Transverse colon (tissue), 4 donors: ENCODE data around the gene ZNF286A. TPM values are rescaled to one million over a fixed set of nuclear protein-coding genes. Genes with fewer than 3 reads are reported as not detected.
A peak's percentile ranks its signal among the peaks of the same experiment; 100 is the strongest.
"Not testable (repeated sequence)": the region's sequence is repeated elsewhere in the genome, so short reads cannot be mapped to it uniquely, and the experiment has no call there.

Source experiments
- DNase-seq: peaks from one replicate; pipeline ENCODE4 v3.0.0-alpha.2; 2019
- H3K27ac ChIP-seq, 4 donors: fragments of 200-600 bp; sonication (generic); 2 replicates each; pipeline ENCODE4 v1.5.1; 2016 to 2018; ENCODE audit warnings: inconsistent platforms in 4 of 4
- H3K27me3 ChIP-seq: fragments of 200-600 bp; sonication (generic); 2 replicates; pipeline ENCODE4 v1.5.1; 2017; ENCODE audit warnings: inconsistent platforms
- H3K36me3 ChIP-seq, 4 donors: fragments of 200-600 bp; sonication (generic); 2 replicates each; pipeline ENCODE4 v1.5.1; 2017 to 2019; ENCODE audit warnings: inconsistent platforms in 4 of 4
- H3K4me1 ChIP-seq, 4 donors: fragments of 200-600 bp; sonication (generic); 2 replicates each; pipeline ENCODE4 v1.5.1; 2017 to 2020; ENCODE audit warnings: inconsistent platforms in 4 of 4
- H3K4me3 ChIP-seq, 4 donors: fragments of 200-600 bp; sonication (generic); 1 replicate in 1 of 4; 2 replicates in 3 of 4; pipeline versions ENCODE4 v1.5.1 to v1.6.1; 2017 to 2019; ENCODE audit warnings: inconsistent platforms in 4 of 4
- H3K9me3 ChIP-seq, 2 donors: fragments of 200-600 bp; sonication (generic); 2 replicates each; pipeline ENCODE4 v1.5.1; 2017 to 2019; ENCODE audit warnings: inconsistent platforms in 2 of 2
- CTCF ChIP-seq, 5 experiments: fragments of 200-600 bp in 3 of 5; fragments of 450-650 bp in 2 of 5; sonication (generic) in 3 of 5; IDR thresholded peaks; 1 replicate in 2 of 5; 2 replicates in 3 of 5; pipeline ENCODE4 v1.5.1; 2016 to 2017; ENCODE audit warnings: antibody characterized with exemption in 5 of 5, inconsistent platforms in 3 of 5, mild to moderate bottlenecking in 2 of 5, moderate library complexity in 1 of 5
- EP300 ChIP-seq: sonication (generic); formaldehyde crosslinking; IDR thresholded peaks from one replicate; pipeline ENCODE4 v1.6.1; 2017; ENCODE audit warnings: antibody characterized with exemption, low read depth
- POLR2A ChIP-seq: fragments of 450-650 bp; IDR thresholded peaks from one replicate; pipeline ENCODE4 v1.6.1; 2016; ENCODE audit warnings: antibody characterized with exemption, mild to moderate bottlenecking, moderate library complexity
- POLR2AphosphoS5 ChIP-seq, 3 donors: sonication (generic); formaldehyde crosslinking; IDR thresholded peaks; one replicate each; pipeline ENCODE4 v1.6.1; 2016; ENCODE audit warnings: antibody characterized with exemption in 3 of 3
- WGBS, 2 donors: methylation state at CpG; one replicate each; pipeline ENCODE4 v1.1.5; 2018; ENCODE audit warnings: low coverage in 1 of 2; 5-methylcytosine and 5-hydroxymethylcytosine counted together
- in situ Hi-C, 4 donors: fragments of 200-750 bp; cut with MboI; loops; one replicate each; pipeline versions ENCODE4 v1.15.0 to v1.15.1; 2017; ENCODE audit warnings: low sequenced_read_pairs in 3 of 4, low pct_ligation_motif_present in 1 of 4, low pct_unique_long_range_greater_than_20kb in 1 of 4
- intact Hi-C: fragments of 100-400 bp; cut with DNase I; formaldehyde crosslinking; loops from one replicate; pipeline ENCODE4 v1.15.1; 2023; ENCODE audit warnings: low total_unique reads
- total RNA-seq, 4 donors: library from RNA; depleted of rRNA; stranded (reverse); fragments of >200 nt; gene quantifications; one replicate each; pipeline ENCODE4 v1.1.0, GENCODE V29; 2016

ZNF286A gene
- total RNA-seq = 10 to 100 TPM in 3 of 4 donors, 1 to 10 TPM in 1; 3.2 to 73.7 (median 11.9) TPM

GRCh38 chr17:15699413-15699924 is at the start of gene ZNF286A:
ZNF286A (plus strand) TSS chr17:15699752; CDS start chr17:15700330, 578 bp downstream.
- H3K9me3 ChIP-seq, in situ Hi-C loops, H3K4me1 ChIP-seq, intact Hi-C loops, H3K27me3 ChIP-seq, H3K36me3 ChIP-seq: not testable (repeated sequence)
- TF ChIP-seq POLR2A = peak; percentile 58
- TF ChIP-seq POLR2AphosphoS5 (IDR thresholded peaks at IDR 0.05) = peak; percentile 74 to 79 (median 76)
- Histone ChIP-seq H3K27ac (peak within 1 kb of the TSS; percentile 66 to 84 (median 72)), H3K4me3 (peak within 1 kb of the TSS; percentile 44 to 74 (median 52))
- DNase-seq = peak; percentile 98
- 1% methylated on average over 28 of the region's 44 CpGs; no CpG with 5 or more reads in 1 of the 2 donors for WGBS, 2 donors

DNA sequence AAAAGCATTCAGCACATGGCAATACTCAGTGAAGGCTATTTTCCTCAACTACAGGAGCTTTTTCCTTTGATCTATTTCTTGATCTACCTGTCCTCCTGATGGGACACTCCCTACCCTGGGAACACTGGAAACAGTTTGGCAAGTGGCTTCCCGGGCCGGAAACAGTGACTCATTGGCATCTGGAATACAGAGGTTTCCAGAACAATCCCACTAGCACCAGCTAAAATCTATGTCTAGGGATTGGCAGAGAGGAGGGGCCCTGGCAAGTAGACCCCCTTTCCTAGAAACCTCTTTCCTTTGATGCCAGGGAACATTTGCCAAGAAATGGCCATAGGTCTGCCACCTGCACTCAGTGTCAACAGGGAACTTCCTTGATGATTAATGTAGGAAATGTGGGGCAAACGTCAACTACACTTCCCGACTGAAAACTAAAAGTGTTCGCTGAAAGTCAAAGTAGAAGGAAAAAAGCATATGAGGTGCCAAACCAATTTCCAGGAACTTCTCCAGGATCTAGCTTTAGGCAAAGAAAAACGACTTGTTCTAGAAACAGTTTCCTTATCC is 49.6 kb upstream of the ZNF286A start:
- H3K4me1 ChIP-seq = peaks cover 8 to 42% (median 31%) of the 10 kb centered on the region in 4 donors
- H3K27me3 ChIP-seq = no peaks in the 10 kb centered on the region
- DNase-seq = peak; percentile 80
- H3K4me3 ChIP-seq = peak overlapping the region in 3 of 4 donors; percentile 40 to 48 (median 43)
- TF ChIP-seq CTCF (IDR thresholded peaks at IDR 0.05) = no peak
- TF ChIP-seq POLR2AphosphoS5 (IDR thresholded peaks at IDR 0.05) = peak; percentile 52 to 57 (median 56)
- peak; percentile 40 for TF ChIP-seq EP300
- no peak for TF ChIP-seq POLR2A
- 16 to 23% methylated on average over 4 to 6 of the region's 6 CpGs for WGBS, 2 donors
- intact Hi-C loops (no loop called here), in situ Hi-C loops (no loop called here)
- no peaks in the 10 kb centered on the region for H3K9me3 ChIP-seq
- no peaks in the 10 kb centered on the region for H3K36me3 ChIP-seq
- peak overlapping the region; percentile 78 to 89 (median 85) for H3K27ac ChIP-seq

DNA sequence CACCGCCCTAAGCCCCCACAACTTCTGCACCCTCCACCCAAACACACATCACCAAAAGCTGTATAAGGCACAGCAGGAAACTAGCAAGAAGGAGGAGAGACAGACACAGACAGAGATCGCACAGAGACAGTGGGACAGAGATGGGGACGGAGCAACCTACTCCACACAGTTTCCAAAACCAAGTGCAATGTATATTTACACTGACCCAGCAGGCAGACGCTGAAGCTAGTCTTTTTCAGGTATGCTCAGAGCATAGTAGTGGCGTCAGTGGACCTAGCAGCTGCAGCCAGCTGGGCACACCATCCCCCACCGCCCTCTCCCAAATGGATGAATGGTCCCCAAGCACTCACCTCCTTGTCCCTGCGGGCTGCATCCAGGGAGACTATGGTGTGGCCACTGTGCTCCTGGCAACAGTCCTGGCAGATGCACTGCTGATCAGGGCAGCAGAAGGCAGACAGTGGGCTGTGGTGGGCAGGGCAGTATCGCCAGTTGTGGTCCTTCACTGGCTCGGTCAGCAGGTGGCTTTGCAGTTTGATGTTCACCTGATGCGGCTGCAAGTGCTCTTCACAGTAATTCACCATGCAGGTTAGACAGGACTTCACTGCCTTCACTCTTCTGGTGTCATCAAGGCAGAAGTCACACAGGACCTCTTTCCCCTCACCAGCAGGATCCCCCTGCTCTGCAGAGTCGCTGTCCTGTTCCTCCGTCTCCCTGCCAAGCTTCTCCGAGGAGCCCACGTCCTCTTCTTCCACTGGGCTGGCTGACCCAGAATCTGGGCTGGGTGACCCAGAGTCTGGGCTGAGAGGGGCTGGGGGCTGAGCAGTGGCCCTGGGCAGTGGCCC is 48.6 kb upstream of the ZNF286A start:
- peaks cover 8 to 33% (median 25%) of the 10 kb centered on the region in 4 donors for H3K4me1 ChIP-seq
- no peaks in the 10 kb centered on the region for H3K9me3 ChIP-seq
- intact Hi-C loops (no loop called here), in situ Hi-C loops (no loop called here)
- TF ChIP-seq EP300 (no peak), CTCF (IDR thresholded peaks at IDR 0.05) (peak in 2 of 5 experiments; percentile 13 to 17)
- peak overlapping the region; percentile 78 to 89 (median 85) for H3K27ac ChIP-seq
- no peaks in the 10 kb centered on the region for H3K36me3 ChIP-seq
- 21 to 30% methylated on average over 6 to 14 of the region's 14 CpGs for WGBS, 2 donors
- no peaks in the 10 kb centered on the region for H3K27me3 ChIP-seq
- peak; percentile 17 for DNase-seq
- peak overlapping the region; percentile 3 to 48 (median 42) for H3K4me3 ChIP-seq

GRCh38 chr17:15651583-15652110 is 47.9 kb upstream of the ZNF286A start:
- Histone ChIP-seq H3K27me3 (no peaks in the 10 kb centered on the region), H3K4me3 (peak overlapping the region; percentile 3 to 48 (median 42)), H3K36me3 (no peaks in the 10 kb centered on the region), H3K9me3 (no peaks in the 10 kb centered on the region), H3K4me1 (peaks cover 8 to 33% (median 24%) of the 10 kb centered on the region in 4 donors), H3K27ac (peak overlapping the region; percentile 78 to 89 (median 85))
- intact Hi-C loops (no loop called here), in situ Hi-C loops (no loop called here)
- DNase-seq = peak; percentile 94
- 4 to 8% methylated on average over 7 to 8 of the region's 8 CpGs for WGBS, 2 donors
- TF ChIP-seq CTCF (IDR thresholded peaks at IDR 0.05) = no peak
- TF ChIP-seq POLR2AphosphoS5 (IDR thresholded peaks at IDR 0.05) = peak; percentile 82 to 86 (median 83)
- TF ChIP-seq POLR2A = peak; percentile 78
